ENCODE results near the gene FAM241A. TPM values are rescaled to one million over a fixed set of nuclear protein-coding genes. Genes with fewer than 3 reads are reported as not detected.

The FAM241A gene
- total and polyA plus RNA-seq, 2 of the 13 experiments (the other 11 are each of a cell fraction or from before 2014, with no cell fraction given): 0.61 to 0.69 TPM

- TF ChIP-seq, protein P1, sequence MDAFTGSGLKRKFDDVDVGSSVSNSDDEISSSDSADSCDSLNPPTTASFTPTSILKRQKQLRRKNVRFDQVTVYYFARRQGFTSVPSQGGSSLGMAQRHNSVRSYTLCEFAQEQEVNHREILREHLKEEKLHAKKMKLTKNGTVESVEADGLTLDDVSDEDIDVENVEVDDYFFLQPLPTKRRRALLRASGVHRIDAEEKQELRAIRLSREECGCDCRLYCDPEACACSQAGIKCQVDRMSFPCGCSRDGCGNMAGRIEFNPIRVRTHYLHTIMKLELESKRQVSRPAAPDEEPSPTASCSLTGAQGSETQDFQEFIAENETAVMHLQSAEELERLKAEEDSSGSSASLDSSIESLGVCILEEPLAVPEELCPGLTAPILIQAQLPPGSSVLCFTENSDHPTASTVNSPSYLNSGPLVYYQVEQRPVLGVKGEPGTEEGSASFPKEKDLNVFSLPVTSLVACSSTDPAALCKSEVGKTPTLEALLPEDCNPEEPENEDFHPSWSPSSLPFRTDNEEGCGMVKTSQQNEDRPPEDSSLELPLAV (CRISPR knock-in tag; conservative IDR thresholded peaks at IDR 0.05; ENCODE audit: low read depth): no peak
- TF ChIP-seq JARID2 (CRISPR knock-in tag; IDR thresholded peaks at IDR 0.05; ENCODE audit: insufficient replicate concordance): peak; percentile 54
- TF ChIP-seq ZNF710 (CRISPR knock-in tag; IDR thresholded peaks at IDR 0.05; ENCODE audit: borderline replicate concordance): no peak
- no peak for TF ChIP-seq POLR2AphosphoS2 (IDR thresholded peaks at IDR 0.05; ENCODE audit: low read depth, low read length)
- TF ChIP-seq NFKBIZ (CRISPR knock-in tag; IDR thresholded peaks at IDR 0.05): peak; percentile 31; the same call in 1 of the 2 replicates
- TF ChIP-seq DDIT3 (CRISPR knock-in tag; IDR thresholded peaks at IDR 0.05): no peak
- TF ChIP-seq MIER2 (CRISPR knock-in tag; IDR thresholded peaks at IDR 0.05): 0 out of 2 replicates have a peak, but pooled peaks have one; percentile 11
- 0 out of 2 replicates have a peak, but pooled peaks have one; percentile 0 for TF ChIP-seq NCOR1 (IDR thresholded peaks at IDR 0.05; ENCODE audit: borderline replicate concordance, low read length)
- TF ChIP-seq HNF1B (CRISPR knock-in tag; IDR thresholded peaks at IDR 0.05): peak; percentile 66
- 0 out of 2 replicates have a peak, but pooled peaks have one; percentile 40 for TF ChIP-seq MAFG (CRISPR knock-in tag; IDR thresholded peaks at IDR 0.05)
- TF ChIP-seq NFAT5 (CRISPR knock-in tag; IDR thresholded peaks at IDR 0.05): no peak
- peak; percentile 87; the same call in 1 of the 2 replicates for TF ChIP-seq GABPB1 (CRISPR knock-in tag; IDR thresholded peaks at IDR 0.05)
- TF ChIP-seq BCL3 (CRISPR knock-in tag; IDR thresholded peaks at IDR 0.05): peak; percentile 79; the same call in 1 of the 2 replicates
- 0 out of 2 replicates have a peak, but pooled peaks have one; percentile 39 for TF ChIP-seq SNAI1 (CRISPR knock-in tag; IDR thresholded peaks at IDR 0.05; ENCODE audit: borderline replicate concordance)
Observed at GRCh38 chr4:112231779-112232713, 86.8 kb downstream of the FAM241A start, which contains the start of gene AP1AR (continued).

Measured in HepG2 (cell line).